Amniotic epithelial cell (primary cell): ENCODE data around the gene KLHL17.
"Not testable (repeated sequence)": the region's sequence is repeated elsewhere in the genome, so short reads cannot be mapped to it uniquely, and the experiment has no call there.

Source experiments
- DNase-seq: peaks from one replicate; pipeline ENCODE4 v3.0.0-alpha.2; 2010; ENCODE audit warnings: low read depth

KLHL17 gene

GRCh38 chr1:937521-937920 is 22.9 kb upstream of the KLHL17 start:
- no peak for DNase-seq

- DNase-seq = peak; percentile 63
Measured at GRCh38 chr1:938088-938683, 22.2 kb upstream of the KLHL17 start.

GRCh38 chr1:938711-939489 is 21.5 kb upstream of the KLHL17 start:
- no peak for DNase-seq

GRCh38 chr1:939511-940106 is 20.8 kb upstream of the KLHL17 start:
- DNase-seq = no peak

GRCh38 chr1:940107-941014 is 20.0 kb upstream of the KLHL17 start:
- DNase-seq = peak; percentile 83

- DNase-seq = no peak
Measured at GRCh38 chr1:941015-941587, 19.3 kb upstream of the KLHL17 start.

GRCh38 chr1:941588-942383 is 18.6 kb upstream of the KLHL17 start:
- DNase-seq = peak; percentile 88

- DNase-seq = no peak
Measured at GRCh38 chr1:942411-942821, 18.0 kb upstream of the KLHL17 start.

- peak; percentile 77 for DNase-seq
Measured at GRCh38 chr1:942864-943533, 17.4 kb upstream of the KLHL17 start.

GRCh38 chr1:943545-944340 is 16.6 kb upstream of the KLHL17 start:
- no peak for DNase-seq

GRCh38 chr1:944341-945325 is 15.8 kb upstream of the KLHL17 start:
- DNase-seq = peak; percentile 92

GRCh38 chr1:945688-946556 is 14.5 kb upstream of the KLHL17 start:
- no peak for DNase-seq

GRCh38 chr1:946811-947210 is 13.6 kb upstream of the KLHL17 start:
- DNase-seq = not testable (repeated sequence)

GRCh38 chr1:947958-948357 is 12.4 kb upstream of the KLHL17 start:
- DNase-seq = no peak

- DNase-seq = no peak
Measured at GRCh38 chr1:950268-950667, 10.1 kb upstream of the KLHL17 start.

- no peak for DNase-seq
Measured at GRCh38 chr1:950881-951280, 9.5 kb upstream of the KLHL17 start.

- peak; percentile 51 for DNase-seq
Measured at GRCh38 chr1:951364-951763, 9.0 kb upstream of the KLHL17 start.
